ENCODE data around the gene TBC1D22A. TPM values are rescaled to one million over a fixed set of nuclear protein-coding genes. Genes with fewer than 3 reads are reported as not detected.

The TBC1D22A gene
- total and polyA plus RNA-seq, 4 donors: 4.1 to 12.4 (median 8.4) TPM

- Histone ChIP-seq H3K36me3 (ENCODE audit: control insufficient read depth in 4 of 4, insufficient read depth in 3 of 4, low read depth in 1 of 4, low read length in 3 of 4) (no peaks in the 10 kb centered on the region), H3K4me3 (ENCODE audit: low read depth in 1 of 3, low read length in 3 of 3) (no peak overlapping the region), H3K4me1 (ENCODE audit: control insufficient read depth in 4 of 4, insufficient read depth in 4 of 4, low read length in 3 of 4) (peaks cover 0 to 5% (median 0%) of the 10 kb centered on the region in 4 donors), H3K9ac (ENCODE audit: low read depth in 1 of 2, low read length in 2 of 2) (no peak overlapping the region), H3K27me3 (ENCODE audit: control insufficient read depth in 4 of 4, insufficient read depth in 4 of 4, low read length in 3 of 4) (no peaks in the 10 kb centered on the region), H3K27ac (ENCODE audit: low read depth in 1 of 2, low read length in 2 of 2) (no peak overlapping the region), H3K9me3 (ENCODE audit: control insufficient read depth in 4 of 4, low read length in 3 of 4) (no peaks in the 10 kb centered on the region)
- no peak for TF ChIP-seq ZBTB33 (IDR thresholded peaks at IDR 0.05)
- TF ChIP-seq RXRA (IDR thresholded peaks at IDR 0.05): no peak
- TF ChIP-seq RAD21 (IDR thresholded peaks at IDR 0.05): no peak
- TF ChIP-seq JUND (IDR thresholded peaks at IDR 0.05): no peak
- TF ChIP-seq EGR1 (IDR thresholded peaks at IDR 0.05; ENCODE audit: low read depth in 2 of 2): no peak
- no peak for TF ChIP-seq TAF1 (conservative IDR thresholded peaks at IDR 0.05)
- TF ChIP-seq, protein P1, sequence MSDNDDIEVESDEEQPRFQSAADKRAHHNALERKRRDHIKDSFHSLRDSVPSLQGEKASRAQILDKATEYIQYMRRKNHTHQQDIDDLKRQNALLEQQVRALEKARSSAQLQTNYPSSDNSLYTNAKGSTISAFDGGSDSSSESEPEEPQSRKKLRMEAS (IDR thresholded peaks at IDR 0.05): no peak
- TF ChIP-seq, protein P2, sequence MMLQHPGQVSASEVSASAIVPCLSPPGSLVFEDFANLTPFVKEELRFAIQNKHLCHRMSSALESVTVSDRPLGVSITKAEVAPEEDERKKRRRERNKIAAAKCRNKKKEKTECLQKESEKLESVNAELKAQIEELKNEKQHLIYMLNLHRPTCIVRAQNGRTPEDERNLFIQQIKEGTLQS (IDR thresholded peaks at IDR 0.05): no peak
- TF ChIP-seq, protein P3, sequence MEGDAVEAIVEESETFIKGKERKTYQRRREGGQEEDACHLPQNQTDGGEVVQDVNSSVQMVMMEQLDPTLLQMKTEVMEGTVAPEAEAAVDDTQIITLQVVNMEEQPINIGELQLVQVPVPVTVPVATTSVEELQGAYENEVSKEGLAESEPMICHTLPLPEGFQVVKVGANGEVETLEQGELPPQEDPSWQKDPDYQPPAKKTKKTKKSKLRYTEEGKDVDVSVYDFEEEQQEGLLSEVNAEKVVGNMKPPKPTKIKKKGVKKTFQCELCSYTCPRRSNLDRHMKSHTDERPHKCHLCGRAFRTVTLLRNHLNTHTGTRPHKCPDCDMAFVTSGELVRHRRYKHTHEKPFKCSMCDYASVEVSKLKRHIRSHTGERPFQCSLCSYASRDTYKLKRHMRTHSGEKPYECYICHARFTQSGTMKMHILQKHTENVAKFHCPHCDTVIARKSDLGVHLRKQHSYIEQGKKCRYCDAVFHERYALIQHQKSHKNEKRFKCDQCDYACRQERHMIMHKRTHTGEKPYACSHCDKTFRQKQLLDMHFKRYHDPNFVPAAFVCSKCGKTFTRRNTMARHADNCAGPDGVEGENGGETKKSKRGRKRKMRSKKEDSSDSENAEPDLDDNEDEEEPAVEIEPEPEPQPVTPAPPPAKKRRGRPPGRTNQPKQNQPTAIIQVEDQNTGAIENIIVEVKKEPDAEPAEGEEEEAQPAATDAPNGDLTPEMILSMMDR (IDR thresholded peaks at IDR 0.05; ENCODE audit: low read depth, low read length, missing input control): no peak
- TF ChIP-seq HNF4A (conservative IDR thresholded peaks at IDR 0.05): no peak
- no peak for TF ChIP-seq NR2F2 (IDR thresholded peaks at IDR 0.05)
- TF ChIP-seq SP1 (IDR thresholded peaks at IDR 0.05): no peak
- no peak for TF ChIP-seq YY1 (IDR thresholded peaks at IDR 0.05)
- TF ChIP-seq FOXA2 (IDR thresholded peaks at IDR 0.05): no peak
- TF ChIP-seq GABPA (IDR thresholded peaks at IDR 0.05 in 1 of 2, conservative IDR thresholded peaks at IDR 0.05 in 1 of 2): no peak
- no peak for TF ChIP-seq FOXA1 (IDR thresholded peaks at IDR 0.05)
- 96% methylated on average over 6 of the region's 6 CpGs for WGBS
- no peak for DNase-seq (ENCODE audit: low spot score)
Measured at GRCh38 chr22:46968848-46969247, 206.4 kb downstream of the TBC1D22A start.

GRCh38 chr22:46969491-46969890 is 207.0 kb downstream of the TBC1D22A start:
- Histone ChIP-seq H3K27me3 (ENCODE audit: control insufficient read depth in 4 of 4, insufficient read depth in 4 of 4, low read length in 3 of 4) (no peaks in the 10 kb centered on the region), H3K27ac (ENCODE audit: low read depth in 1 of 2, low read length in 2 of 2) (no peak overlapping the region), H3K9me3 (ENCODE audit: control insufficient read depth in 4 of 4, low read length in 3 of 4) (no peaks in the 10 kb centered on the region), H3K4me1 (ENCODE audit: control insufficient read depth in 4 of 4, insufficient read depth in 4 of 4, low read length in 3 of 4) (peaks cover 0 to 5% (median 0%) of the 10 kb centered on the region in 4 donors), H3K9ac (ENCODE audit: low read depth in 1 of 2, low read length in 2 of 2) (no peak overlapping the region), H3K36me3 (ENCODE audit: control insufficient read depth in 4 of 4, insufficient read depth in 3 of 4, low read depth in 1 of 4, low read length in 3 of 4) (peaks cover 0 to 1% (median 0%) of the 10 kb centered on the region in 4 donors), H3K4me3 (ENCODE audit: low read depth in 1 of 3, low read length in 3 of 3) (no peak overlapping the region)
- DNase-seq (ENCODE audit: low spot score): no peak
- no peak for TF ChIP-seq YY1 (IDR thresholded peaks at IDR 0.05)
- TF ChIP-seq GABPA (IDR thresholded peaks at IDR 0.05 in 1 of 2, conservative IDR thresholded peaks at IDR 0.05 in 1 of 2): no peak
- no peak for TF ChIP-seq EGR1 (IDR thresholded peaks at IDR 0.05; ENCODE audit: low read depth in 2 of 2)
- no peak for TF ChIP-seq HNF4G (IDR thresholded peaks at IDR 0.05)
- no peak for TF ChIP-seq HNF4A (conservative IDR thresholded peaks at IDR 0.05)
- no peak for TF ChIP-seq JUND (IDR thresholded peaks at IDR 0.05)
- TF ChIP-seq, protein P3 (IDR thresholded peaks at IDR 0.05; ENCODE audit: low read depth, low read length, missing input control): no peak
- WGBS: 90% methylated on average over 4 of the region's 4 CpGs
